Testis (tissue), 3 donors: ENCODE measurements around the gene WDR93. TPM values are rescaled to one million over a fixed set of nuclear protein-coding genes. Genes with fewer than 3 reads are reported as not detected.
A peak's percentile ranks its signal among the peaks of the same experiment; 100 is the strongest.

Experiments used
- DNase-seq: peaks from one replicate; pipeline ENCODE4 v3.0.0-alpha.2; 2019
- H3K27ac ChIP-seq, 2 donors: fragments of 200-600 bp; sonication (generic); one replicate each; pipeline ENCODE4 v1.5.1; 2019
- H3K27me3 ChIP-seq: fragments of 200-600 bp; sonication (generic); one replicate; pipeline ENCODE4 v1.5.1; 2019
- H3K36me3 ChIP-seq: fragments of 200-600 bp; sonication (generic); one replicate; pipeline ENCODE4 v1.5.1; 2017; ENCODE audit warnings: low read depth; ENCODE audit errors: missing control alignments
- H3K4me1 ChIP-seq: fragments of 200-600 bp; sonication (generic); one replicate; pipeline ENCODE4 v1.5.1; 2019
- H3K4me3 ChIP-seq, 2 donors: fragments of 200-600 bp; sonication (generic); one replicate each; pipeline ENCODE4 v1.5.1; 2017 to 2019
- H3K9me3 ChIP-seq: fragments of 200-600 bp; sonication (generic); one replicate; pipeline ENCODE4 v1.5.1; 2017
- POLR2A ChIP-seq: fragments of 450-650 bp; IDR thresholded peaks from one replicate; pipeline ENCODE4 v1.6.1; 2017; ENCODE audit warnings: antibody characterized with exemption, mild to moderate bottlenecking, moderate library complexity
- WGBS, 2 donors: methylation state at CpG; one replicate each; pipeline ENCODE4 v1.1.5; 2018; 5-methylcytosine and 5-hydroxymethylcytosine counted together
- intact Hi-C: fragments of 100-400 bp; cut with DNase I; formaldehyde crosslinking; loops from one replicate; pipeline ENCODE4 v1.15.1; 2023; ENCODE audit warnings: low total_unique reads
- polyA plus RNA-seq: library from polyadenylated mRNA; stranded (reverse); fragments of 350-450 nt; fragmentation: Illumina TruSeq; extraction: RNeasy Lipid Tissue Mini Kit (QIAGEN cat#74804); gene quantifications from one replicate; pipeline ENCODE4 v1.2.3, GENCODE V29; 2014; ENCODE audit warnings: low read depth, low replicate concordance; ENCODE audit not compliant: insufficient read depth
- total RNA-seq, 2 donors: library from RNA; depleted of rRNA; stranded (reverse); fragments of >200 nt; gene quantifications; one replicate each; pipeline ENCODE4 v1.2.3, GENCODE V29; 2016
- TF ChIP-seq, protein P1 (sequence below), 3 experiments: fragments of 450-650 bp in 2 of 3; fragments of 200-600 bp in 1 of 3; sonication (generic) in 1 of 3; IDR thresholded peaks; one replicate each; pipeline ENCODE4 v1.5.1; 2016 to 2019; ENCODE audit warnings: antibody characterized with exemption in 3 of 3, mild to moderate bottlenecking in 2 of 3, moderate library complexity in 1 of 3

The WDR93 gene
- total and polyA plus RNA-seq, 3 donors from 2014 or later = 8.1 to 31.9 (median 12.3) TPM

DNA sequence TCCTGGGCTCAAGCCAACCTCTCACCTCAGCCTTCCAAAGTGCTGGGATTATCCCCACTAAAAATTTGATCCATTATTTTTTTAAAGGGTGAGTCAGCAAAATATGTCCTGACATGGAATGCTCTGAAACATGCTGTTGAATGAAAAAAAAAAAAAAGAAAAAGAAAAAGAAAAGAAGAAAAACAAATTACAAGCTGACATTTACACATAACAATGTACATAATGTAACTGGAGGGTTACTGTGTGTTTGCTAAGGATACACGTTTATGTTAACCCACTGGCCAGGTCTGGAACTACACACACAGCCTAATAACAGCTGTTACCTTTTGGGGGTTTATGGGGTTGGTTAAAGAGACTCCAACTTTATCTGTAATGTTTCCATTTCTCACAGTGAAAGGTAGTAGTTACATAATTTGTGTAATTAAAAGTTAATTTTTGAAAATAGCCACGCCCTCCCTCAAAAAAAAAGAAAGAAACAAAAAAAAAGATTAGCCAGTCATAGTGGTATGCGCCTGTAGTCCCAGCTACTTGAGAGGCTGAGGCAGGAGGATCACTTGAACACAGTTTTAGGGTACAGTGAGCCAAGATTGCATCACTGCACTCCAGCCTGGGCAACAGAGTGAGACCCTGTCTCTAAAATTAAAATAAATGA, 82.4 kb downstream of the WDR93 start:
- DNase-seq = no peak
- 69 to 76% methylated on average over 3 of the region's 3 CpGs for WGBS, 2 donors
- no peaks in the 10 kb centered on the region for H3K27me3 ChIP-seq
- peaks cover 7% of the 10 kb centered on the region for H3K4me1 ChIP-seq
- intact Hi-C loops = no loop called here
- no peaks in the 10 kb centered on the region for H3K9me3 ChIP-seq
- TF ChIP-seq, protein P1, sequence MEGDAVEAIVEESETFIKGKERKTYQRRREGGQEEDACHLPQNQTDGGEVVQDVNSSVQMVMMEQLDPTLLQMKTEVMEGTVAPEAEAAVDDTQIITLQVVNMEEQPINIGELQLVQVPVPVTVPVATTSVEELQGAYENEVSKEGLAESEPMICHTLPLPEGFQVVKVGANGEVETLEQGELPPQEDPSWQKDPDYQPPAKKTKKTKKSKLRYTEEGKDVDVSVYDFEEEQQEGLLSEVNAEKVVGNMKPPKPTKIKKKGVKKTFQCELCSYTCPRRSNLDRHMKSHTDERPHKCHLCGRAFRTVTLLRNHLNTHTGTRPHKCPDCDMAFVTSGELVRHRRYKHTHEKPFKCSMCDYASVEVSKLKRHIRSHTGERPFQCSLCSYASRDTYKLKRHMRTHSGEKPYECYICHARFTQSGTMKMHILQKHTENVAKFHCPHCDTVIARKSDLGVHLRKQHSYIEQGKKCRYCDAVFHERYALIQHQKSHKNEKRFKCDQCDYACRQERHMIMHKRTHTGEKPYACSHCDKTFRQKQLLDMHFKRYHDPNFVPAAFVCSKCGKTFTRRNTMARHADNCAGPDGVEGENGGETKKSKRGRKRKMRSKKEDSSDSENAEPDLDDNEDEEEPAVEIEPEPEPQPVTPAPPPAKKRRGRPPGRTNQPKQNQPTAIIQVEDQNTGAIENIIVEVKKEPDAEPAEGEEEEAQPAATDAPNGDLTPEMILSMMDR (IDR thresholded peaks at IDR 0.05) = peak in 1 of 3 experiments; percentile 11
- no peak for TF ChIP-seq POLR2A
- H3K4me3 ChIP-seq = no peak overlapping the region
- H3K36me3 ChIP-seq = no peaks in the 10 kb centered on the region
- no peak overlapping the region for H3K27ac ChIP-seq

DNA sequence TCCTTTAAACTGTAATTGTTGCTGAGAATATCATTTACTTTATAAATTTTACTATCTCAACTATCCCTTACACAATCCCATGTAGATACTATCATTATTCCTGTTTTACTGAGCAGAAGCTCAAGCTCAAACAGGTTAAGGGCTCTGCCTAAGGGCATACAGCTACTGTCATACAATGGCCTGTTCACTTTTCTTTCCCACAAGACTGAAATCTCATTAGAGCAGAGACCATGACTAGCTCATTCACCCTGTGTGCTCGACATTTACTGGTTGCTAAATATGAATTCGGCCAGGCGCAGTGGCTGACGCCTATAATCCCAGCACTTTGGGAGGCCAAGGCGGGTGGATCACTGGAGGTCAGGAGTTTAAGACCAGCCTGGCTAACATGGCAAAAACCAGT, 83.9 kb downstream of the WDR93 start:
- no peak for TF ChIP-seq POLR2A
- TF ChIP-seq, protein P1 (IDR thresholded peaks at IDR 0.05) = no peak
- Histone ChIP-seq H3K27me3 (no peaks in the 10 kb centered on the region), H3K27ac (no peak overlapping the region), H3K4me1 (peaks cover 7% of the 10 kb centered on the region), H3K4me3 (no peak overlapping the region), H3K9me3 (no peaks in the 10 kb centered on the region), H3K36me3 (no peaks in the 10 kb centered on the region)
- 89 to 97% methylated on average over 5 of the region's 5 CpGs for WGBS, 2 donors
- intact Hi-C loops = no loop called here
- DNase-seq = no peak

DNA sequence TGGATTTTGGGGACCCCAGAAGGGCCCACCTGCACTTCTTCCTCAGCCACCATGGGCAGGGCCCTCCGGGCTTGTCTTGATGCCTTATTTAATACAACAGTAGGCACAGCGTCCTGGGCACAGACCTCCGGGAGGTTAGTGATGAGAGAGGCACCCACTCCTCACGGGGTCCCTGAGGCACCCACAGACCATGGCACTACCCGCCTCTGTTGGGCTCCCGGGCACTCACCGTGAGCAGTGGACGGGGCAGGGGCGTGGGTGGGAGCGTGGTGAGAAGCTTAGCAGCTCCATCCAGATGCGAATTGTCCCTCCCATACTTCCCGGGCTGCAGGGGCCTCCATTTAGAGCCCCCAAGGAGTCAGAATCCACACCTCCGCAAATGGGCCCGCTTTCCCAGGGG, 85.2 kb downstream of the WDR93 start:
- no peaks in the 10 kb centered on the region for H3K9me3 ChIP-seq
- peak overlapping the region in 1 of 2 donors; percentile 64 for H3K27ac ChIP-seq
- no peaks in the 10 kb centered on the region for H3K36me3 ChIP-seq
- DNase-seq = no peak
- 70 to 72% methylated on average over 4 to 14 of the region's 14 CpGs for WGBS, 2 donors
- intact Hi-C loops = no loop called here
- H3K4me1 ChIP-seq = peaks cover 7% of the 10 kb centered on the region
- H3K4me3 ChIP-seq = peak overlapping the region; percentile 52
- TF ChIP-seq, protein P1 (IDR thresholded peaks at IDR 0.05) = no peak
- TF ChIP-seq POLR2A = no peak
- H3K27me3 ChIP-seq = no peaks in the 10 kb centered on the region

DNA sequence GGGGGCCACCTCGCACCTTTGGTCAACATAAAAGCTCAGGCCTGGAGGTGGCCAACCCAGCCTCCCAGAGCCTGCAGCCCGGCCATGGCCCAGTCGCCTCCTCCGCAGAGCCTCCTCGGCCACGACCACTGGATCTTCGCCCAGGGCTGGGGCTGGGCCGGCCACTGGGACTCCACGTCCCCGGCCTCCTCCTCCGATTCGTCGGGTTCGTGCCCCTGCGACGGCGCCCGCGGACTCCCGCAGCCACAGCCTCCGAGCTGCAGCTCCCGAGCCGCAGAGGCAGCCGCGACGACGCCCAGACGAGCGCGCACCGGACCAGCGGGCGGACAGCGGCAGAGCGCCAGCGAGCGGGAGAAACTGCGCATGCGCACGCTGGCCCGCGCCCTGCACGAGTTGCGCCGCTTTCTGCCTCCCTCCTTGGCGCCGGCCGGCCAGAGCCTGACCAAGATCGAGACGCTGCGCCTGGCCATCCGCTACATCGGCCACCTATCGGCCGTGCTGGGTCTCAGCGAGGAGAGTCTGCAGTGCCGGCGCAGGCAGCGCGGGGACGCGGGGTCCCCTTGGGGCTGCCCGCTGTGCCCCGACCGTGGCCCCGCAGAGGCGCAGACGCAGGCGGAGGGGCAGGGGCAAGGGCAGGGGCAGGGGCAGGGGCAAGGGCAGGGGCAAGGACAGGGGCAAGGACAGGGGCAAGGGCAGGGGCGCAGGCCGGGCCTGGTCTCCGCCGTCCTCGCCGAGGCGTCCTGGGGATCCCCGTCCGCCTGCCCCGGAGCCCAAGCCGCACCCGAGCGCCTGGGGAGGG, 85.9 kb downstream of the WDR93 start, which contains the start of gene MESP2:
MESP2 (plus strand) TSS at position 59 of the 799 bp plus-strand sequence; CDS start at position 85, 26 bp downstream.
- intact Hi-C loops = no loop called here
- 0 to 2% methylated on average over 11 to 81 of the region's 82 CpGs for WGBS, 2 donors
- H3K36me3 ChIP-seq = no peaks in the 10 kb centered on the region
- peak within 1 kb of the TSS; percentile 55 to 64 for H3K27ac ChIP-seq
- H3K4me3 ChIP-seq = peak within 1 kb of the TSS; percentile 52
- no peaks in the 10 kb centered on the region for H3K27me3 ChIP-seq
- DNase-seq = peak; percentile 89
- peaks cover 7% of the 10 kb centered on the region for H3K4me1 ChIP-seq
- H3K9me3 ChIP-seq = no peaks in the 10 kb centered on the region
- no peak for TF ChIP-seq POLR2A
- TF ChIP-seq, protein P1 (IDR thresholded peaks at IDR 0.05) = peak in 2 of 3 experiments; percentile 62 to 72
